GM10266 (cell line): Measurements from ENCODE around the gene HAT1.

ENCODE experiments used
- DNase-seq: peaks from one replicate; pipeline ENCODE4 v3.0.0; 2012; ENCODE audit errors: extremely low spot score
- TF ChIP-seq, protein P1 (sequence below): IDR thresholded peaks from 2 replicates; pipeline ENCODE4 v1.5.1; 2012; ENCODE audit warnings: mild to moderate bottlenecking, low read depth; ENCODE audit not compliant: control insufficient read depth, insufficient read depth; ENCODE audit errors: missing control alignments

The HAT1 gene

DNA sequence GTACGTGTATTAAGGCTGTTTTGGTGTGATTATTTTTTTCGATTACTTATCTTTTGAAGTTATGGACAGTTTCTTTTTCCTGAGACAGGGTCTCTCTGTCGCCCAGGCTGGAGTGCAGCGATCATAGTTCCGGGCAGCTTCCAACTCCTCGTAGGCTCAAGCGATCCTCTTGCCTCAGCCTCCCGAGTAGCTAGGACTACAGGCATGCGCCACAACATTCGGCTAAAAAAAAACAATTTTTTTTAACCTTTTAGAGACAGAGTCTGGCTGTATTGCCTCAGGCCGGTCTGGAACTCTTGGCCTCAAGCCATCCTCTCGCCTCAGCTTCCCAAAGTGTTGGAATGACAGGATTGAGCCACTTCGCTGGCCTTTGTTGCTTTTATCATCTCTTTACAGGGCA lies 945 bp downstream of the HAT1 start:
- TF ChIP-seq, protein P1, sequence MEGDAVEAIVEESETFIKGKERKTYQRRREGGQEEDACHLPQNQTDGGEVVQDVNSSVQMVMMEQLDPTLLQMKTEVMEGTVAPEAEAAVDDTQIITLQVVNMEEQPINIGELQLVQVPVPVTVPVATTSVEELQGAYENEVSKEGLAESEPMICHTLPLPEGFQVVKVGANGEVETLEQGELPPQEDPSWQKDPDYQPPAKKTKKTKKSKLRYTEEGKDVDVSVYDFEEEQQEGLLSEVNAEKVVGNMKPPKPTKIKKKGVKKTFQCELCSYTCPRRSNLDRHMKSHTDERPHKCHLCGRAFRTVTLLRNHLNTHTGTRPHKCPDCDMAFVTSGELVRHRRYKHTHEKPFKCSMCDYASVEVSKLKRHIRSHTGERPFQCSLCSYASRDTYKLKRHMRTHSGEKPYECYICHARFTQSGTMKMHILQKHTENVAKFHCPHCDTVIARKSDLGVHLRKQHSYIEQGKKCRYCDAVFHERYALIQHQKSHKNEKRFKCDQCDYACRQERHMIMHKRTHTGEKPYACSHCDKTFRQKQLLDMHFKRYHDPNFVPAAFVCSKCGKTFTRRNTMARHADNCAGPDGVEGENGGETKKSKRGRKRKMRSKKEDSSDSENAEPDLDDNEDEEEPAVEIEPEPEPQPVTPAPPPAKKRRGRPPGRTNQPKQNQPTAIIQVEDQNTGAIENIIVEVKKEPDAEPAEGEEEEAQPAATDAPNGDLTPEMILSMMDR, result no peak
- DNase-seq, result no peak

DNA sequence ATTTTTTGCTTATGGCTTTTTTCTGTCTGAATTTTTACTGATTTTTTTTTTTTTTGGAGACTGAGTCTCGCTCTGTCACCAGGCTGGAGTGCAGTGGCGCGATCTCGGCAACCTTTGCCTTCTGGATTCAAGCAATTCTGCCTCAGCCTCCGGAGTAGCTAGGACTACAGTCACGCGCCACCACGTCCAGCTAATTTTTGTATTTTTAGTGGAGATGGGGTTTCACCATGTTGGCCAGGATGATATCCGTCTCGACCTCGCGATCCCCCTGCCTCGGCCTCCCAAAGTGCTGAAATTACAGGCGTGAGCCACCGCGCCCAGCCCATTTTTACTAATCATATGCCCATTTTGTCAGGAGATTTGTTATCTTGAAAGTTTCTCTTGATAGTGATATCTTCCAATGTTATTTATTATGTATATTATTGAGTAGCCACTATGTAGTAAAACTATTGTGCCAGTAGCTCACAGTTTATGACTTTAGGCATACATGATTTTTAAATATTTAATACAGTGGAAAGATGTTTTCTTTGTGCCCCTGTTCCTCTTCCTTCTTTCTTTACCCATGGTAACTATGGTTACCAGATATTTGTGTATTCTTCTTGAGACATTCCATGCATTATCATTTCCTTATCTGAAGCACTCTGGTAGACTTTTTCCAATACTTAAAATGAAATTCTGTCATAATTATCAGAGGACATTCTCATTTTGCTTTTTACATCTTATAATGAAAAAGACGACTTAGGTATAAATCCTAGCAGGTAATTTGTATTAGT lies 2.1 kb downstream of the HAT1 start:
- TF ChIP-seq, protein P1, result no peak
- no peak for DNase-seq

DNA sequence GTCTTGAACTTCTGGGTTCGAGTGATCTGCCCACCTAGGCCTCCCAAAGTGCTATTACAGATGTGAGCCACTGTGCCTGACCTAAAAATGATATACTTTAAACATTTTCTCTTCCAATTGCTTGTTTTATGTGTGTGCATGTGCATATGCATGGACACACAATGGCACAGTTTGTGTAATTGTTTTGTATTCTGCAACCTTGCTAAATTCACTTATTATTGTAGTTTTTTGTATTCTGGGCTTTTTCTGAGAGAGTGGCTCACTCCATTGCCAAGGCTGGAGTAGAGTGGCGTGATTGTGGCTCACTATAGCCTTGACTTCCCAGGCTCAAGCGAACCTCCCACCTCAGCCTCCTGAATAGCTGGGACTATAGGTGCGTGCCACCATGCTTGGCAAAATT lies 8.1 kb downstream of the HAT1 start:
- TF ChIP-seq, protein P1, result no peak
- no peak for DNase-seq

DNA sequence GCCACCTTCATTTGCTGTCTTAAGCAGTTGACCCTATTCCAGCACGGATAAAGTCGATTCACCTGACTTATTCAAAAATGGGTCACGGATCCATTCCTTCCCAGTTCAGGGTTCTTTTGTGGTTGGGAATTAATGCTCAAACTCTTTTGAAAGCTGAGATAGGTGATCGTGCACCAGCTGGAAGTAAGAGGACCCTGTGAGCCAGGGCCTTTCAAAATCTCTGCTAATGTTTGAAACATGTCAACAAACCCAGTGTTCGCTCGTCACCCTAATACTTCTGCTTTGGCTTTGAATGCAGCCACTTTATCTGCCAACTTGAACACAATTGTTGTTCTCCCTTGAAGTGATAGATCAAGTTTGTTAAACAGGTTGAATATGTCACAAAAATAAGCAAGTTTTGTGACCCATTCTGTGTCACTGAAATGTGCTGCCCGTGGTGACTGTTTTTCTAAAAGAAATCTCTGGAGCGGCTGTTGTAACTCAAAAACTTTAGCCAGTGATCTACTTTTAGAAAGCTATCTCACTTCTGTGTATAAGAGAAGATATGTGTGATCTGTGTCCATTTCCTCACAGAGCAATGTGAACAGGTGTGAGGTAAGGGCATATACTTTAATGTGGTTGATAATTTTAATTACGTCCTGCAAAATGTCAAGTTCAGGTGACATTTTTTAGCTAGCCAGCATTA lies 16.9 kb downstream of the HAT1 start:
- DNase-seq, result no peak

DNA sequence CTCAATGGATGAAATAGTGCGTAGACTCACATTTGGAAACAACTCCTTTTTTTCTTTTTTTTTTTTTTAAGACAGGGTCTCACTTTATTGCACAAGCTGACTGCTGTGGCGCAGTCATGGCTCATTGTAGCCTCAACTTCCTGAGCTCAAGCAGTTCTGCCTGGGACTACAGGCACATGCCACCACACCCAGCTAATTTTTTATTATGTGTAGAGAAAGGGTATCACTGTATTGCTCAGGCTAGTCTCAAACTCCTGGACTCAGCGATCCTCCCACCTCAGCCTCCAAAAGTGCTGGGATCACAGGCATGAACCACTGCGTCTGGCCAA lies 17.4 kb downstream of the HAT1 start:
- TF ChIP-seq, protein P1, result no peak
- DNase-seq, result no peak

More for the DNA sequence above, 16.9 kb downstream of the HAT1 start:
- TF ChIP-seq, protein P1, result no peak

DNA sequence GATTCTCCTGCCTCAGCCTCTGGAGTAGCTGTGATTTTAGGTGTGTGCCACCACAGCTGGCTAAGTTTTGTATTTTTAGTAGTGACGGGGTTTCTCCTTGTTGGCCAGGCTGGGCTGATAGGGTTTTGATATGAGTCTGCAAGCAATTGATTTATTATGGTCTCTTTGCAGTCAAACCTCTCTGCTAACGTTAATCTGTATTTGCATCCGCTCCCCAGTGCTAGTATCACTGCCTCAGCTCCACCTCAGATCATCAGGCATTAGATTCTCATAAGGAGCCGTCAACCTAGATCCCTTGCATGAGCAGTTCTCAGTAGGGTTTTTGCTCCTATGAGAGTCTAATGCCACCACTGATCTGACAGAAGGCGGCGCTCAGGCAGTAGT lies 19.0 kb downstream of the HAT1 start:
- no peak for DNase-seq
- TF ChIP-seq, protein P1, result no peak

DNA sequence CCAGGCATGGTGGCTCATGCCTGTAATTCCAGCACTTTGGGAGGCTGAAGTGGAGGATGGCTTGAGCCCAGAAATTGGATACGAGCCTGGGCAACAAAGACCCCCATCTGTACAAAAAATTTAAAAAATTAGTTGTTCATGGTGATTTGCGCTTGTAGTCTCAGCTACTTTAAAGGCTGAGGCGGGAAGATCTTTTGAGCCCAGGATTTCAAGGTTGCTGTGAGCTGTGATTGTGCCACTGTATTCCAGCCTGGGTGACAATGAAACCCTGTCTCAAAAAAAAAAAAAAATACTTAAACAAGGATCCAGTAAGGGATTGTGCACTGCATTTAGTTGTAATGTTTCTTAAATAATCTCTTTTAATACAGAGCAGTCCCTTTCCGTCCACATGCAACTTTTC lies 21.6 kb downstream of the HAT1 start:
- DNase-seq, result no peak
- TF ChIP-seq, protein P1, result no peak
